ENCODE data around the gene DNALI1. TPM values are rescaled to one million over a fixed set of nuclear protein-coding genes. Genes with fewer than 3 reads are reported as not detected.
"Not testable (repeated sequence)": the region's sequence is repeated elsewhere in the genome, so short reads cannot be mapped to it uniquely, and the experiment has no call there.

The DNALI1 gene
- total RNA-seq: 11.5 TPM

DNA sequence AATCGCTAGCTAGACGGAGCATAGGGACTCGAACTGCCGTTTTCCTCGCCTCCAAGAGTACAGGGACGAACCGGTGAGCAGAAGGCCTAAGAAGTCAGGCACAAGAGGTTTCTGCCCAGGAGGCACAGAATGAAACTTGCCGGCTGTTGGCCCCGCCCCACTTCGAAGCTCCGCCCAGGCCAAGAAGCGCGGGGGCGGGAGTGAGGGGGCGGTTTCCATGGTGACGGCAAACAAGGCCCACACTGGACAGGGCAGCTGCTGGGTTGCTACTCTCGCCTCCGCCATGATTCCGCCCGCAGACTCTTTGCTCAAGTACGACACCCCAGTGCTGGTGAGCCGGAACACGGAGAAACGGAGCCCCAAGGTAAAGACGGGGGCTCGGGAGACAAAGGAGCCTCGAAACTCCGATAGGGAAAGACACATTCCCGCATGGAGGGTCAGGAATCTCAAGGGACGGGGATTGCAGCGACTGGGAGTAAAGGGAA is at the start of gene DNALI1:
TSS of gene DNALI1 (plus strand) at position 229 of the 485 bp plus-strand sequence. CDS start at position 284, 55 bp downstream.
- DNase-seq (ENCODE audit: low spot score): peak; percentile 91
- intact Hi-C loops (cut with DNase I): no loop called here
- peak; percentile 95 for ATAC-seq

DNA sequence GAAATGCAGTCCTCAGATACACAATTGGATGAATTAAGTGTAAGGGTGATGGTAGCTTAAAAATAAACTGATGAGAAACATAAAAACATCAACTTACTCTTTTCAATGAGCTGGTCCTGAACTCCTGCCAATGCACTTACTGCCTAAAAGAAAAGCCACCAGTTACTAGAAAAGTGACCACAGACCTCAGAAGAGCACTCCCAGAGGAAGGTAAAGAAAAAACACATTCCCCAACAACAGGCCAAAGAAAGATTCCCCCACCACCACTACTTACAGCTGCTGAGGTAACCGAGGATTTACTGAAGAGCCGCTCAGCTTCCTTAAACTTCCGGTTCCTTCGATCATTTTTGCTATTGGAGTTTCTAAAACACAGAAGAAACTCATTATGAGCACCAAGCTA is 47.6 kb upstream of the DNALI1 start:
- no peak for ATAC-seq
- no peak for DNase-seq (ENCODE audit: low spot score)
- intact Hi-C loops (cut with DNase I): no loop called here

DNA sequence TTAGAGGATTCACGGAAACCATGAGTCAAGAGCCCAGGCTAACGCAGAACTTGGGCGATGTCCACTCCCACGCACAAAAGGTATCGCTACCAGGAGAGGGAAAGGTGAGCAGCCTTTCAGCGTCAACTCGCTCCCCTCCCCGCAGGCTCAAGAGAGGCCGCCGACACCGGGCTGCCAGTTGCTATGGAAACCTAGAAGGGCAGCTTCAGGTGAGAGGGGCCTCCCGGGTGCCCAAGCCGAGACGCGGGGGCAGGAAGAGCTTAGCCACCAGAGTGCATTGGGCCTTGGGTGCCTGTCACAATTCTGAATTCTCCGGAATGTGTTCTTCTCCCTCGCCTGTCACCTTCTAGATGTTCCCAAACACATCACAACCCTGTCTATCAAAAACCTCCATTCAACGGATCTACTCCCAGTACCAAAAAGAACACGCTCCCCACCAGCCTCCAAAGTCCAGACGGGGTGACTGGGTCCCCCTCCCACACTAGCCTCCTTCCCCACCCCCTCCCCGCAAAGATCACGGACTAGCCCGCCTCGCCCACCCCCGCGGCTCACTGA is 42.9 kb upstream of the DNALI1 start:
- peak; percentile 37 for ATAC-seq
- DNase-seq (ENCODE audit: low spot score): no peak
- intact Hi-C loops (cut with DNase I): no loop called here

DNA sequence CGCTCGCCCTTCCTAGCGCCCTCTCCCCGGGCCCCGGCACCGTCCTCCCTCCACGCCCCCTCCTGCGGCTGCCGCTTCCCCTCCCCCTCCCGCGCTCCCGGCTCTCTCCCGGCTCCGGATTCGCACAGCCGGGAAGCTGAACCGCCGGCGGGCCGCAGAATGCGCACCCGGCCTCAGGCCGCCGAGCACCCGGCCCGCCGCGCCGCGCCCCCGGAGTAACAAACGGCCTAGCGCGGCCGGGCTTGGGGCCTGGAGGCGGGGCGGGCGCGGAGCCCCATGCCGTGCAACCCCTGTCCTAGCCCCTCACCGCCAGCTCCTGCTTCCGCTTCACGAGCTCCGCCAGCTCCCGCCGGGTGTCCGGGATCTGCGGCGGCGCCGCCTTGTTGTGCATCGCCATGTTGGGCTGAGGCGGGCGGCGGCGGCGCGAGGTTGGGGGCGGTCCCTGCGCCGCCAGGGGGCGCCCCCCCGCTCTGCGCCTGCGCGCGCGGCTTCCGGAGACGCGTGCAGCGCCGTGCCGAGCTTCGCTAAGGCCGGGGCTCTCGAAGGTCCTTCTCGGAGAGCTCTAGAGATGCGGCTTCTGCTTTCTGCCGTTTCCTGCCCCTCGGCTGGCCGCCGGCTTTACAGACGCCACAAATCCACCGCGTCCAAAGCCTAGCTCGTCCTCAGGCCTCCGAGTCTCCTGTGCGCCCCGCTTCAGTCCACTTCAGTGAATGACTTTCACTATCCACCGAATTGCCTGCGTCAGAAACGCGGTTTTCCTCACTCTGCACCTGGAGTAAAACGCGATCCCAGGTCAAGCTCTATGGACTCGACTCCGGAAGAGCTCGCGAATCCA is 42.2 kb upstream of the DNALI1 start, which contains the start of gene MEAF6:
TSS of gene MEAF6 (minus strand) at position 417 of the 835 bp plus-strand sequence. CDS start at position 397, 20 bp downstream.
- DNase-seq (ENCODE audit: low spot score) (peak; percentile 88), ATAC-seq (peak; percentile 98)
- intact Hi-C loops (cut with DNase I): no loop called here

DNA sequence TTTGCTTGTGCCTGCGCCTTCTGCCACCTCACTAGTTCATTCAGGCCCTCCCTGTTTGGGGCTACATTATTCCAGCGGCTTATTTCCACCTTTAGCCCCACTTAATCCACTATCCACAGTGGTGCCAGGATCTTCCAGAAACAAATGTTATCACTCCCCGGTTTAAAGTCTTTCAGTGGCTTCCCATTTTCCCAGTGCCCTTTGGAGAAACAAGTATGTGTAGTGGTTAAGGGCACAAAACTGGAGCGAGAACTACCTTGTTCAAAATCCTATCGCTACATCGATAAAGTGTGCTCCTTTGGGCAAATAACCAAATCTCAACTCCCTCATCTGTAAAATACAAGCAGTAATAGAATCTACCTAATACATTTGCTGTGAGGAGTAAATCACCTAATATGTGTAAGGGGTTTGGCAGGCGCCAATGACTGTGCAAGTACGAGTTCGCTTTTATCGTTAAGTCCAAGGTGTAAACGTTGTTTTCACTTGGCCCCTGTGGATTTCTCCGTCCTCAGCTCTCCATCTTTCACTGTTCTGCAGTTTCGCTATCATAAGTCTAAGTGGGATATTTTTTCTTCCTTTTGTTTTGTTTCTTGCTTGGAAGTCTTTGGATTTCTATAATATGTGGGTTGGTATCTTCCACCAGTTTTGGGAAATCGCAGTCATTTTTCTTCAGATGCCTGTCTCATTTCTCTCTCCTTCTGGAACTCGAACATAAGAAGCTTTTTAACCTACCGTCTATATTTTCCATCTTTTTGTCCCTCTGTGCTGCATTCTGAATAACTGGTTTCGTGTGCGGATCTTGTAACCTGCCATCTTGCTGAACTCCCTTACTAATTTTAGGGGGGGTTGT is 41.3 kb upstream of the DNALI1 start:
- no peak for DNase-seq (ENCODE audit: low spot score)
- intact Hi-C loops (cut with DNase I): no loop called here
- ATAC-seq: no peak

DNA sequence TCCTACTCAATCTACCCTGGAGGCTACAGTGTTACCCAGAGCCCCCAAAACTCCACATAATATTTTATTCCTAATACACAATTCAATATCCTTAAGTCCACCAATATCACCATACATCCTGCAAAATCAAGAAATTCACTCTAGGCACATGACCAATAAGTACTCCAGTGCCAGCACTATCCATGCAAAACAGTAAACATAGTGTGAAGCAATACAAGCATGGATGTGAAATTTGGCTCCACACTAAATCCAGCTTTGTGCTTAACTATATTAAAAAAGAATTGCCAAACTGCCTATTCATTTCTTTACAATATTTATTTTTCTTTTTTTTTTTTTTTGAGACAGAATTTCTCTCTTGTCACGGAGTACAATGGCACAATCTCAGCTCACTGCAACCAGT is 39.2 kb upstream of the DNALI1 start:
- intact Hi-C loops (cut with DNase I): no loop called here
- DNase-seq (ENCODE audit: low spot score) (no peak), ATAC-seq (no peak)

DNA sequence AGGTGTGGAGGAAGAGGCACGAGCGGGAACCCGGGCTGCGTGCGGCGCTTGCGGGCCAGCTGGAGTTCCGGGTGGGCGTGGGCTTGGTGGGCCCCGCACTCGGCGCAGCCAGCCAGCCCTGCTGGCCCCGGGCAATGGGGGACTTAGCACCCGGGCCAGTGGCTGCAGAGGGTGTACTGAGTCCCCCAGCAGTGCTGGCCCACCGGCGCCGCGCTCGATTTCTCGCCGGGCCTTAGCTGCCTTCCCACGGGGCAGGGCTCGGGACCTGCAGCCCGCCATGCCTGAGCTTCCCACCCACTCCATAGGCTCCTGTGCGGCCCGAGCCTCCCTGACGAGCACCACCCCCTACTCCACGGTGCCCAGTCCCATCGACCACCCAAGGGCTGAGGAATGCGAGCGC is 38.5 kb upstream of the DNALI1 start:
- ATAC-seq; DNase-seq (ENCODE audit: low spot score); intact Hi-C loops (cut with DNase I): not testable (repeated sequence)

DNA sequence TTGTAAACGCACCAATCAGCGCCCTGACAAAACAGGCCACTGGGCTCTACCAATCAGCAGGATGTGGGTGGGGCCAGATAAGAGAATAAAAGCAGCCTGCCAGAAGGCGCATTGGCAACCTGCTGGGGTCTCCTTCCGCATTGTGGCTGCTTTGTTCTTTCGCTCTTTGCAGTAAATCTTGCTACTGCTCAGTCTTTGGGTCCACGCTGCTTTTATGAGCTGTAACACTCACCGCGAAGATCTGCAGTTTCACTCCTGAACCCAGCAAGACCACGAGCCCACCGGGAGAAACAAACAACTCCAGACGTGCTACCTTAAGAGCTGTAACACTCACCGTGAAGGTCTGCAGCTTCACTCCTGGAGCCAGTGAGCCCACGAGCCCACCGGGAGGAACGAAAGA is 37.8 kb upstream of the DNALI1 start:
- intact Hi-C loops (cut with DNase I); ATAC-seq; DNase-seq (ENCODE audit: low spot score): not testable (repeated sequence)

DNA sequence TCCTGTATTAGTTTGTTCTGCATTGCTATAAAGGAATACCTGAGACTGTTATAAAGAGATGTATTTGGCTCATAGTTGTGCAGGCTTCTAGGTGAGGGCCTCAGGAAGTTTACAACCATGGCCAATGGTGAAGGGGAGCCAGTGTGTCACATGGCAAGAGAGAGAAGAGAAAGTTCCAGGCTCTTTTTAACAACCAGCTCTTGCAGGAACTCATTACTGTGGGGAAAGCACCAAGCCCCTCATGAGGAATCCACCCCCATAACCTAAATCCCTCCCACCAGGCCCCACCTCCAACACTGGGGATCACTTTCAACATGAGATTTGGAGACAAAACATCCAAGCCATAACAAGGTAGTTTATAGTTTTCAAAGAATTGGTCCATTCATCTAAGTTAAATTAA is 37.1 kb upstream of the DNALI1 start:
- no peak for ATAC-seq
- intact Hi-C loops (cut with DNase I): no loop called here
- no peak for DNase-seq (ENCODE audit: low spot score)

DNA sequence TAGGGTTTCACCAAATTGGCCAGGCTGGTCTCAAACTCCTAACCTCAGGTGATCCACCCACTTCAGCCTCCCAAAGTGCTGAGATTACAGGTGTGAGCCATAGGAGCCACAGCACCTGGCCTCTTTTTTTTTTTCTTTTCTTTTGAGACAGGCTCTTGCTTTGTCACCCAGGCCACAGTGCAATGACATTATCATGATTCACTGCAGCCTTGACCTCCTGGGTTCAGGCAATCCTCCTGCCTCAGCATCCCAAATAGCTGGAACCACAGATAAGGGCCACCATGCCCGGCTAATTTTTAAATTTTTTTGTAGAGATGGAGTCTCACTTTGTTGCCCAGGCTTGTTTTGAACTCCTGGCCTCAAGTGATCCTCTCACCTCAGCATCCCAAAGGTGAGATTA is 26.9 kb upstream of the DNALI1 start:
- DNase-seq (ENCODE audit: low spot score); intact Hi-C loops (cut with DNase I); ATAC-seq: not testable (repeated sequence)

DNA sequence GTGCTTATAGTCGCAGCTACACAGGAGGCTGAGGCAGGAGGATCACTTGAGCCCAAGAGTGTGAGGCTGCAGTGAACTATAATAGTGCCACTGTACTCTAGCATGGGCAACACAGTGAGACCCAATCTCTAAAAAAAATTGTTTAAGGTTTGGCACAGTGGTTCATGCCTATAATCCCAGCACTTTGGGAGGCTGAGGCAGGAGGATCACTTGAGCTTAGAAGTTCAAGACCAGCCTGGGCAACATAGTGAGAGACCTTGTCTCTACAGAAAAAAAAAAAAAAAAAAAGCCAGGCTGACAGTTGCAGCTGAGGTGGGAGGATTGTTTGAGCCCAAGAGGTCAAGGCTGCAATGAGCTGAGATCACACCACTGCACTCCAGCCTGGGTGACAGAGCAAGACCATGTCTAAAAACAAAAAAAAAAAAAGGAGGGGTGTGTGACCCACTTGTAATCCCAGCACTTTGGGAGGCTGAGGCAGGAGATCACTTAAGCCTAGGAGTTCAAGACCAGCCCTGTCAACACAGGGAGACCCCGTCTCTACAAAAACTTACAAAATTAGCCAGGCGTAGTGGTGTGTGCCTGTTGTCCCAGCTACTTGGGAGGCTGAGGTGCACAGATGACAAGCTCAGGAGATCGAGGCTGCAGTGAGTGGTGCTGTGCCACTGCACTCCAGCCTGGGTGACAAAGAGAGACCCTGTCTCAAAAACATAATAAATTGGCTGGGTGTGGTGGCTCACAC is 24.2 kb upstream of the DNALI1 start:
- ATAC-seq; DNase-seq (ENCODE audit: low spot score); intact Hi-C loops (cut with DNase I): not testable (repeated sequence)

DNA sequence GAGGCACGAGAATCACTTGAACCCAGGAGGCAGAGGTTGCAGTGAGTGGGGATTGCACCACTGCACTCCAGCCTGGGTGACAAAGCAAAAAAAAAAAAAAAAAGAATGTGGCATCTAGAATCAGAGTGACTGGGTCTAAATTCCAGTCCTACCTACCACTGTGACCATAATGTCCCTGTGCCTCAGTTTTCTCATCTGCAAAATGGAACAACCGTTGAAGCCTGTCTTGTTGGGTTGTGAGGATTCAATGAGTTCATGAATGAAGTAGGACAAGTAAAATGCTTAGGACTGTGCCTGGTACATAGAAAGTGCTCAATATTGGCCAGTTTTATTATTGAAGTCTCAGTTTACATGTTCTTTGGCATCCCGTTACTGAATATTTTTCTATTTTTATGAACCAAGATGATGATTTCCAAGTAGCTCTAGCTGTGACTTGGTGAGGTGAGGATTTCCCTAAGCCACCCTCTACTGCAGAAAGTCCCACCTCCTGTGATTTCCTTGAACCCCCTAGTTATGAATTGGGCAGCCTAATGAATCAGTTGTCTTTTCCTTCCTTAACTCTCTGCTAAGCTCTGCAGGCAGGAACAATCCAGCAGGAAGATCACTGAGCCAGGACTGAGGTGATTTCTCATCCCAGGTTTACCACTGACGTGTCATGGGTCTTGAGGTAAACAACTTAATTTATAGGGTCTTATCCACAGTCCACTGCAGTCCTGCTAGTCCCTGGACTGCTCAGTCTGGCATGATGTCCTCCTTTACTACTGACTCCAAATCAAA is 23.2 kb upstream of the DNALI1 start:
- DNase-seq (ENCODE audit: low spot score) (no peak), ATAC-seq (no peak)
- intact Hi-C loops (cut with DNase I): no loop called here

DNA sequence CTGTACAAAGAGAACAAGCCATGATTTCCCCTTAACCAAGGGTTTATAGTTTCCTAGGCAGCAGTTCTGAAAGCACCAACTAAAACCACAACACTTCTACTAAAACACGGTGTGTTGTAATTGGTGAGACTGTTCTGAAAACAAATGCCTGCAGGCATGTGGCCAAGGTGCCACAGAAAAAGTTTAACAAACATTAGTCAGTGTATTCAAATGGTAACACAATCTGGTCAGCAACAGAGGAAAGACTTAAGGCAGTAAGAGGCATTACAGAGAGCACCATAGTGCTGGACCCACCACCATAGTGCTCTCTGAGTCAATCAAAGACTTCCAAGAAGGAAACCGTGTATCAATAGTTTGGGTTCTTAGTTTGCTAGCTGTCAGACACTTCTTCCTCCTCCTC is 19.4 kb upstream of the DNALI1 start:
- intact Hi-C loops (cut with DNase I): no loop called here
- ATAC-seq (no peak), DNase-seq (ENCODE audit: low spot score) (no peak)

DNA sequence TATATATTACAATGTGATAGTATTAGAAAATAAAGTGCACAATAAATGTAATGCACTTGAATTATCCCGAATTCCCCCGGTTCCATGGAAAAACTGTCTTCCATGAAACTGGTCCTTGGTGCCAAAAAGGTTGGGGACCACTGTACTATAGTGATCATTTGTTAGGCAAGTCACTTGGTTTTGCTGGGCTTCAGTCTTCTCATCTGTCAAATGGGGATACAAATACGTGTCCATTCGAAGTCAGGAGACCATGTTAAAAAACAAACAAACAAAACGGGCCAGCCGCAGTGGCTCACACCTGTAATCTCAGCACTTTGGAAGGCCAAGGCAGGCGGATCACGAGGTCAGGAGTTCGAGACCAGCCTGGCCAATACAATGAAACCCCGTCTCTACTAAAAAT is 17.6 kb upstream of the DNALI1 start:
- DNase-seq (ENCODE audit: low spot score); ATAC-seq; intact Hi-C loops (cut with DNase I): not testable (repeated sequence)

DNA sequence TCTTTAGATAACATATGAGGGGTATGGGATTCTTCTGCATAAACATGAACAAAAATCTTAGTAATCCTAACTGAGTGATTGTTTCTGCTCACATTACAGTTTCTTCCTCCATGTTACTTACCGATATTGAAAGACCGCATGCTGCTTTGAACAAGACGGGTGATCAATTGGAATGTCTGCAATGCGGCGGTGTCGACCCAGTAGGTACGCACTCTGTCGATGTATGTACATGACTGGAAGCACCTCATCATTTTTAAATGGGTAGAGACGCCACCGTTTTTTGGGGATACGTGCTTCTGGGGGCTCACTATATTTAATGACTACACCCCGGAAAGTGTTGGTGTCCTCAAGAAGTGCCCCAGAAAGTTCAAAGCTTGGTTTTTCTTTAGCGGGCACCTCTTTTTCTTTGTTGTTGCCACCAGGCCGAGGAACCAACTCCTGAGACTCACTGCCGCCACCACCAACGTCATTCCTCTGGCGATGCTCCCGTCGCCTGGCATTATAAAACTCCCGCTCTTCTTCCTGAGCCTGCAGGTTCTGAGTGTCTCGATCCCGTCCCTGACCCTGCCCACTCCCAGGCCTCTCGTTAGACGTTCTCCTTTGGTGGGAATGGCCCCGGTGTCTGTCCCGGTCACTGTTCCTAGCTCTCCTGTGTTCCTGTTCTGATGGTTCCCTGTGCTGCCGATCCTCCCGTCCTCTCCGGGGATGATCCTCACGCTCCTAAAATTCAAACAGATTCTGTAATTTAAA is 16.5 kb upstream of the DNALI1 start:
- no peak for ATAC-seq
- intact Hi-C loops (cut with DNase I): no loop called here
- DNase-seq (ENCODE audit: low spot score): no peak

DNA sequence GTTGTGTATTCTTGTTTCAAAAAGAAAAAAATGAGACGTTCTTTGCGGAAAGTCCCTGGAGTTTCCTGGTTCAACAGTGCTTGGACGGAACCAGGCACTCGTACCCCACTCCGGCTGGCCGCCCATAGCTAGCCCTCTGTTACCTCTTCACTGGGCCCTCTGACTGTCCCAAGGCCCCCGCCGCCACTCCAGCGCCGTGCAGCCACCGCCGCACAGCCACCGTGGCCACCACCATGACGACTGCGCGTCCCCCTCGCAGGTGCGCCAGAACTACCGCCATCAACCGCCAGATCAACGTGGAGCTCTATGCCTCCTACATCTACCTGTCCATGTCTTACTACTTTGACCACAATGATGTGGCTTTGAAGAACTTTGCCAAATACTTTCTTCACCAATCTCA is 12.2 kb upstream of the DNALI1 start:
- ATAC-seq: no peak
- intact Hi-C loops (cut with DNase I): no loop called here
- DNase-seq (ENCODE audit: low spot score): no peak

DNA sequence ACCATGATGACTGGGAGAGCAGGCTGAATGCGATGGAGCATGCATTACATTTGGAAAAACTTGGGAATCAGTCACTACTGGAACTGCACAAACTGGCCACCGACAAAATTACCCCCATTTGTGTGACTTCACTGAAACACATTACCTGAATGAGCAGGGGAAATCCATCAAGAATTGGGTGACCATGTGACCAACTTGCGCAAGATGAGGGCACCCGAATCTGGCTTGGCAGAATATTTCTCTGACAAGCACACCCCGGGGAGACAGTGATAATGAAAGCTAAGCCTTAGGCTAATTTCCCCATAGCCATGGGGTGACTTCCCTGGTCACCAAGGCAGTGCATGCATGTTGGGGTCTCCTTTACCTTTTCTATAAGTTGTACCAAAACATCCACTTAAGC is 11.7 kb upstream of the DNALI1 start:
- no peak for DNase-seq (ENCODE audit: low spot score)
- intact Hi-C loops (cut with DNase I): no loop called here
- ATAC-seq: no peak

Data from sciatic nerve (tissue), 2 donors.